Effector memory CD8-positive, alpha-beta T cell (primary cell): Measurements from ENCODE around the gene SSTR5.
"Not testable (repeated sequence)": the region's sequence is repeated elsewhere in the genome, so short reads cannot be mapped to it uniquely, and the experiment has no call there.

ENCODE experiments used
- ATAC-seq: fragments of 150-1000 bp; cut with Tn5 transposase; replicated peaks from 2 replicates; pipeline ENCODE4 v1.10.0; 2021; ENCODE audit warnings: mild to moderate bottlenecking, moderate library complexity
- DNase-seq, 3 experiments: peaks; one replicate each; pipeline ENCODE4 v3.0.0; 2021
- H3K27ac Mint-ChIP-seq, 2 donors: one replicate each; pipeline ENCODE4 v1.8.0; 2022; ENCODE audit warnings: mild to moderate bottlenecking in 2 of 2, mixed read lengths in 2 of 2, moderate library complexity in 2 of 2
- H3K27me3 Mint-ChIP-seq, 2 donors: one replicate each; pipeline ENCODE4 v1.8.0; 2022; ENCODE audit warnings: mixed read lengths in 2 of 2
- H3K36me3 Mint-ChIP-seq: one replicate; pipeline ENCODE4 v1.8.0; 2022; ENCODE audit warnings: mild to moderate bottlenecking, moderate library complexity, mixed read lengths; ENCODE audit not compliant: insufficient read depth
- H3K4me1 Mint-ChIP-seq, 2 donors: one replicate each; pipeline ENCODE4 v1.8.0; 2022; ENCODE audit warnings: low read depth in 2 of 2, mixed read lengths in 2 of 2
- H3K4me3 Mint-ChIP-seq, 2 donors: one replicate each; pipeline ENCODE4 v1.8.0; 2022; ENCODE audit warnings: mild to moderate bottlenecking in 2 of 2, mixed read lengths in 2 of 2, moderate library complexity in 2 of 2
- H3K9me3 Mint-ChIP-seq, 2 donors: one replicate each; pipeline ENCODE4 v1.8.0; 2022; ENCODE audit warnings: mixed read lengths in 2 of 2

SSTR5 gene

GRCh38 chr16:1088295-1089170, 16.0 kb downstream of the SSTR5 start:
- H3K27ac Mint-ChIP-seq: no peak overlapping the region
- peaks cover 0 to 8% of the 10 kb centered on the region in 2 donors for H3K9me3 Mint-ChIP-seq
- ATAC-seq: no peak

DNA sequence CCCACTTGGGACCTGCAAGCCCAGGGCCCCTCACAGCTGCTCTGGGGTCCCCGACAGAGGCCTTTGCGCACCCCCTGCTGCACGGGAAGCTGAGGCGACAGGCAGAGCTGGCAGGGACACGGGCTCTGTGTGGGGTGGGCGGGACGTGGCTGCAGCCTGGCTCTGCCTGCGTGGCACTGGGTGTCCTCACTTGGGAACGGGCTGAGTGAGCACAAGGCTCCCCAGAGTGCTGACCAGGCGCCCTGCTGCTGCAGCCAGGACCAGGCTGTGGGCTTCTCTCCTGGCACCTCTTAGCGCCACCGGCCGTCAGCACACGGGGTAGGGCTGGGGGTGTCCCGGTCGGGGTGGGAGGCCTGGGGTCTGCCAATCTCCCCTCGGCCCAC, 16.9 kb downstream of the SSTR5 start:
- Mint-ChIP-seq H3K27ac (no peak overlapping the region), H3K4me3 (no peak overlapping the region), H3K4me1 (peaks cover 0 to 3% of the 10 kb centered on the region in 2 donors), H3K36me3 (peaks cover 6% of the 10 kb centered on the region), H3K9me3 (peaks cover 0 to 8% of the 10 kb centered on the region in 2 donors), H3K27me3 (peaks cover 8 to 28% of the 10 kb centered on the region in 2 donors)
- no peak for DNase-seq
- ATAC-seq: no peak

More at GRCh38 chr16:1088295-1089170, 16.0 kb downstream of the SSTR5 start:
- Mint-ChIP-seq H3K27me3 (peaks cover 15 to 37% of the 10 kb centered on the region in 2 donors), H3K4me3 (no peak overlapping the region), H3K36me3 (peaks cover 6% of the 10 kb centered on the region), H3K4me1 (peaks cover 0 to 2% of the 10 kb centered on the region in 2 donors)
- no peak for DNase-seq

DNA sequence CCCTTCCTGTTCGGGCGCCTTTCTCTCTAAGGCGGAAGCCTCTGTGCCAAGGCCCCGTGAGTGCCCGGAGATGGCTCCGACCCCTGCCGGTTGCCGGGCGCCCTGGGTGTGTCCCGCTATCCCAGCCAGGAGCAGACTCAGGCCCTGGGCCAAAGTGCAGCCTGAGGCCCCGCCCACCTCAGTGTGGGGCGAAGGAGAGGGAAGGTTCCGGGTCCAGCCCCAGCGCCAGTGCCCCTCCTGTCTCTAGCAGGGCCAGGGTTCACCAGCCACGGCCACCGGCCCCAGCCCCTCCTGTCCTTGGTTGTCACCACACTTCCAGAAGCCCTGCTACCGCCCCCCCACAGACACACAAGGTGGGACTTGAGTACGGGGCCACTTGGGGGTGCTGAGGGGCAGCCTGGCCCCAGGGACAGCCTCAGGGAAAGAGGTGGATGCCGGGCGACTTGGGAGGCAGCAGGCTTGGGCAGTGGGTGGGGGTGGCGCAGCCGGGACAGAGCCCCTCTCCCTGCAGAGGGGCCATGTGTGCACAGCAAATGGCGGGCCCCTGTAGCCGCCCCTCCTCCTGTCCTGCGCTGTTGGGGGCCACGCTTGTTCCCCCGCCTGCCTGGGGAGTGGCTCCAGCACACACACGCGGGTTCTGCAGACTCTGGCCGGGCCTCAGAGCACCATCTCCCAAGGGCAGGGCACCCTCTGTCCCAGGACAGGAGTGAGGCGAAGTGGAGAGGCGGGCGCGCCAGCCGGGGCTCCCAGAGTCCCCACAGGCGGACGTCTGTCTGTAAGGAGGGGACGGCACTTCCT, 17.5 kb downstream of the SSTR5 start:
- ATAC-seq (no peak), DNase-seq (no peak)
- peaks cover 0 to 8% of the 10 kb centered on the region in 2 donors for H3K9me3 Mint-ChIP-seq
- H3K4me1 Mint-ChIP-seq: peaks cover 0 to 3% of the 10 kb centered on the region in 2 donors
- peaks cover 8 to 22% of the 10 kb centered on the region in 2 donors for H3K27me3 Mint-ChIP-seq
- H3K4me3 Mint-ChIP-seq: no peak overlapping the region
- H3K36me3 Mint-ChIP-seq: peaks cover 6% of the 10 kb centered on the region
- no peak overlapping the region for H3K27ac Mint-ChIP-seq

- Mint-ChIP-seq H3K27me3 (peaks cover under 1 to 17% of the 10 kb centered on the region in 2 donors), H3K27ac (no peak overlapping the region), H3K36me3 (peaks cover 3% of the 10 kb centered on the region), H3K9me3 (peaks cover 0 to 2% of the 10 kb centered on the region in 2 donors), H3K4me1 (peaks cover 0 to 3% of the 10 kb centered on the region in 2 donors), H3K4me3 (no peak overlapping the region)
- ATAC-seq: no peak
- DNase-seq: no peak
Measured at GRCh38 chr16:1090620-1091587, 18.4 kb downstream of the SSTR5 start.

GRCh38 chr16:1091992-1092552, 19.5 kb downstream of the SSTR5 start:
- H3K4me1 Mint-ChIP-seq: peaks cover 0 to 3% of the 10 kb centered on the region in 2 donors
- peaks cover 0 to 2% of the 10 kb centered on the region in 2 donors for H3K9me3 Mint-ChIP-seq
- H3K27me3 Mint-ChIP-seq: peaks cover 0 to 13% of the 10 kb centered on the region in 2 donors
- ATAC-seq: no peak
- H3K36me3 Mint-ChIP-seq: peaks cover 3% of the 10 kb centered on the region
- DNase-seq: no peak
- H3K4me3 Mint-ChIP-seq: no peak overlapping the region
- H3K27ac Mint-ChIP-seq: no peak overlapping the region

DNA sequence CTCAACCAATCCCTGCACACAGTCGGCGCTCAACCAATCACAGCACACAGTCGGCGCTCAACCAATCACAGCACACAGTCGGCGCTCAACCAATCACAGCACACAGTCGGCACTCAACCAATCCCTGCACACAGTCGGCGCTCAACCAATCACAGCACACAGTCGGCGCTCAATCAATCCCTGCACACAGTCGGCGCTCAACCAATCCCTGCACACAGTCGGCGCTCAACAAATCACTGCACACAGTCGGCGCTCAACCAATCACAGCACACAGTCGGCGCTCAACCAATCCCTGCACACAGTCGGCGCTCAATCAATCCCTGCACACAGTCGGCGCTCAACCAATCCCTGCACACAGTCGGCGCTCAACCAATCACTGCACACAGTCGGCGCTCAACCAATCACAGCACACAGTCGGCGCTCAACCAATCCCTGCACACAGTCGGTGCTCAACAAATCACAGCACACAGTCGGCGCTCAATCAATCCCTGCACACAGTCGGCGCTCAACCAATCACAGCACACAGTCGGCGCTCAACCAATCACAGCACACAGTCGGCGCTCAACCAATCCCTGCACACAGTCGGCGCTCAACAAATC, 20.2 kb downstream of the SSTR5 start:
- ATAC-seq, H3K4me3 Mint-ChIP-seq, H3K27ac Mint-ChIP-seq, DNase-seq, H3K4me1 Mint-ChIP-seq, H3K27me3 Mint-ChIP-seq, H3K9me3 Mint-ChIP-seq, H3K36me3 Mint-ChIP-seq: not testable (repeated sequence)

- no peaks in the 10 kb centered on the region for H3K27me3 Mint-ChIP-seq
- no peak for DNase-seq
- no peak for ATAC-seq
- peaks cover 0 to 2% of the 10 kb centered on the region in 2 donors for H3K9me3 Mint-ChIP-seq
- no peak overlapping the region for H3K27ac Mint-ChIP-seq
- H3K4me3 Mint-ChIP-seq: no peak overlapping the region
- peaks cover 0 to 3% of the 10 kb centered on the region in 2 donors for H3K4me1 Mint-ChIP-seq
- peaks cover 3% of the 10 kb centered on the region for H3K36me3 Mint-ChIP-seq
Measured at GRCh38 chr16:1093284-1094123, 21.0 kb downstream of the SSTR5 start.

DNA sequence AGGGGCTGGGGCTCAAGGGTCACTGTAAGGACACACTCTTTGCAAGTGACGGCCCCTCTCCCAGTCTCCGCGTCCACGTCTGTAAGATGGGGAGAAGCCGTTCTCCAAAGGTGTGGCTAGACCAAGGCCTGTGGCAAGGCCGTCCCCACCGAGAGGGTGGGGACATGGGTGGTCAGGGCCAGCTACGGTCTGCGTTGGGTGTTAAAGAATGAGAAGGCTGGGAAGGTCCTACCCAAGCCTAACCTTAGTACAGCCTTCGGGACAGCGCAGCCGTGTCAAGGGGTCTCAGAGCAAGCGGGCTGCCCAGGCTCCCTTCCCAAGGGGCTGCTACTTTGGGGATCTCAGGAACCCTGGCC, 21.6 kb downstream of the SSTR5 start:
- Mint-ChIP-seq H3K4me3 (no peak overlapping the region), H3K9me3 (peaks cover 0 to 2% of the 10 kb centered on the region in 2 donors), H3K27ac (no peak overlapping the region), H3K4me1 (peaks cover 0 to 3% of the 10 kb centered on the region in 2 donors), H3K36me3 (peaks cover 3% of the 10 kb centered on the region), H3K27me3 (no peaks in the 10 kb centered on the region)
- no peak for ATAC-seq
- no peak for DNase-seq

GRCh38 chr16:1094601-1095449, 22.3 kb downstream of the SSTR5 start:
- H3K9me3 Mint-ChIP-seq: peaks cover 0 to 2% of the 10 kb centered on the region in 2 donors
- no peak overlapping the region for H3K27ac Mint-ChIP-seq
- no peak overlapping the region for H3K4me3 Mint-ChIP-seq
- no peak for DNase-seq
- no peaks in the 10 kb centered on the region for H3K27me3 Mint-ChIP-seq
- ATAC-seq: no peak
- peaks cover 3% of the 10 kb centered on the region for H3K36me3 Mint-ChIP-seq
- H3K4me1 Mint-ChIP-seq: peaks cover 0 to 3% of the 10 kb centered on the region in 2 donors

- Mint-ChIP-seq H3K27ac (no peak overlapping the region), H3K27me3 (no peaks in the 10 kb centered on the region), H3K4me1 (peaks cover 0 to 3% of the 10 kb centered on the region in 2 donors), H3K36me3 (peaks cover 3% of the 10 kb centered on the region), H3K9me3 (peaks cover 0 to 2% of the 10 kb centered on the region in 2 donors), H3K4me3 (no peak overlapping the region)
- no peak for DNase-seq
- ATAC-seq: no peak
Measured at GRCh38 chr16:1095450-1096168, 23.1 kb downstream of the SSTR5 start.
